Embryonic facial prominence (tissue), 1 donor: ENCODE measurements around the gene SAMD13.

Experiments
- DNase-seq: peaks from one replicate; pipeline ENCODE4 v3.0.0-alpha.2; 2016; ENCODE audit errors: extremely low spot score

The SAMD13 gene, protein sequence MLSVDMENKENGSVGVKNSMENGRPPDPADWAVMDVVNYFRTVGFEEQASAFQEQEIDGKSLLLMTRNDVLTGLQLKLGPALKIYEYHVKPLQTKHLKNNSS

DNA sequence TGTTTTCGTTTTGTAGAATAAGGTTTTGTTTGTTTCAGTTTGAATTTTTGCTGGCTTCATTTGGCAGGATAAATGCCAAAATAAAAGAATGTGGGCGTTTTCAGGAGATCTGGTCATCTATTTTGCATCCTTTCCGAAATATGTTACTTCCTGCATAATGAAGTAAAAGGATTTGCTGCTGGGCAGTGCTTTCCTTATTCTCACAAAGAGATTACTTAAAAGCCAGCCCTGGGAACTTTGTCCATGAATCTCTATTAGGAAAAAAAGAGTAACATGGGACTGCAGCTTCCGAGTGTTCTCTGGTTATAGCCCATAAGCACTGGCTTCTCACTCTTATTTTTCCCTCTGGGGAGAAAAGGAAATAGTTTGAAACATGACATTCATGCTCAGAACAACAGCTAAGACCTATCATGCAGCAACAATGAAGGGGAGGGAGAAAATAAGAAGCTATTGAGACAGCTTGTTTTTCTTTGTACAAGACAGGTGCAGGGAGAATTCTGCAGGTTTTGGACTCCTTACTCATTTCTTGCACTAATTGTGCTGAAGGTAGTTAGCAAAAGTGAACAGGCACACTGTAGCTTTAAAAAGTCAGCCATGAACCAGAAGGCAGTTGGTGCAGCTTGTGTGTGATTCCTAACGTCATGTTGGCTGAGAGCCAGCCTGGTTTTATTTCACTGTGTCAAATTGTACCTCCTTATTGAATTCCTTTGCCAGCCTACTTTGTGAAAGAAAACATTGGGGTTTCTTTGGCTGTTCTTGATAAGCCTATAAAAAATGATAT is at the start of gene SAMD13:
SAMD13 (plus strand) TSS at position 705 of the 781 bp plus-strand sequence. CDS start 1,527 bp downstream, outside the sequence.
- DNase-seq: peak; percentile 78

DNA sequence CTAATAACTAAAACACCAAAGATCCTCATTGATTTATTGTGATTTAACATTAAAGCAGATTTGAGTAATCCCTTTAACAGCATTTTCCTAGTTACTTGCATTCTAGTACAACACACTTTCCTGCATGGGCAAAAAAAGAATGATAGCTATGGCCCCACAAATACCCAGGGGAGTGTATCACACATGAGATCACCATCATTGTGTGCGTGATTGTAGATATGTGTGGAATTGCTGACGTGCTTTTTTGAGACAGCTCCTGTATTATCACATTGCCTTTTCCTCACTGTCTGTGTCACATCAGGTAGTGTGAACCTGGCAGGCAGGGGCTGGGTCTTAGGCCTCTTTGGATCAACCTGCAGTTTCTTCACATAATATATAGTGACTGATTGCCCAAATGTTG is 48.5 kb upstream of the SAMD13 start:
- DNase-seq: no peak

DNA sequence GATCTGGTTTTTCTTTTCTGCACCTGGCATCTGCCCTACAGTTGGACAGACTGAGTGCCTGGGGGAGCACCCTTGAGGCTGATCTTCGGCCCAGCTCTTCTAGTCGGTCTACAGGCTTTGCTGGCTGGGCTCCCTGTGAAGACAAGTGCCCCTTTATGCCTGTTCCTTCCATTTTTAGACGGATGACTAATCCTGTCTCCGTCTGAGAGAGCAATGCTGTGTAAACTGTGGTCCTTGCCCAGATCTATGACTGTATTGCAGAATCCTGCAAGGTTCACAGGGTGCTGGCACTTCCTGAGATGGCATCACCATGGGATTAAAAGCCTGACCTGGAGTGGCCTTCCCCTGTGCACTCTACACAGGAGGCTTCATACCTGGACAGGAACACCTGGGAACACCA is 47.6 kb upstream of the SAMD13 start:
- DNase-seq: no peak

DNA sequence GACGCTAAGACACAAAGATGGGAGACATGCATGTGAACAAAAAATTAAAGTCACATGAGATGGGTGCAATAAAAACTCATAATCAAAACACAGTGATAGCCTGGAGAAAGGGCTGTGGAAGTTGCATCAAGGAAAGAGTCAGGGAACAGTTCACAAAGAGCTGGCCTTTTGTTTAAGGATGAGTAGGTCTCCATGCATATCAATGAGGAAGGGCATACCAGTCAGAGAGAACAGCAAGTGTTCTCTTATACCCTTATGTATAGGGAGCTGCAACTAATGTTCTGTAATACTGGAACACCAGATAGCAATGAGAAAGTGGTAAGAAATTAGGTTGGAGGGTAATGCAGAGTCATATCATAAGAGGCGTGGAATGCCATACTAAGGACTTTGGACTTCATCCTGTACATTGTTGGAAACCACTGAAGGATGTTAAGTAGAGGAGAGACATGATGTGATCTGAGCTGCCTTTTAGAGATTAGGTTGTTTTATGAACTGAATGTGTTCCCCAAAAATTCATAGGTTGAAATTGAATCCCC is 46.7 kb upstream of the SAMD13 start:
- no peak for DNase-seq

DNA sequence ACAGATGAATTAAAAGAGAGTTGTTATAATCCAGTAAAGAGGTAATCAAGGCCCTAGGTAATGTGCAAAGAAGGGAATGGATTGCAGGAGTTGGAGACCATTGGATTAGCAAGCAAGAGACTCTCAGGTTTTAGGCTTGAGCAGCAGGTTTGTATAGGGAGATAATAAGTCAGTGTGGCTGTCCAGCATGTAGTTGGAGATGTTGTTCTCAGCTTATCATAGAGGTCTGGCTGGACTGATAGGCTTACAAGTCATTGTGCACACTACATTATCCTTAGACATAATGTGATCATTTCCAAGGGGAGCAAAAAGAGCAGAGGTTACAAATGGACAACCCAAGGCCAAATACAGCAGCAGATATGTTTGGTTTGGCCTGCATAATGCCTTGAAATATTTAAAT is 45.9 kb upstream of the SAMD13 start:
- no peak for DNase-seq

DNA sequence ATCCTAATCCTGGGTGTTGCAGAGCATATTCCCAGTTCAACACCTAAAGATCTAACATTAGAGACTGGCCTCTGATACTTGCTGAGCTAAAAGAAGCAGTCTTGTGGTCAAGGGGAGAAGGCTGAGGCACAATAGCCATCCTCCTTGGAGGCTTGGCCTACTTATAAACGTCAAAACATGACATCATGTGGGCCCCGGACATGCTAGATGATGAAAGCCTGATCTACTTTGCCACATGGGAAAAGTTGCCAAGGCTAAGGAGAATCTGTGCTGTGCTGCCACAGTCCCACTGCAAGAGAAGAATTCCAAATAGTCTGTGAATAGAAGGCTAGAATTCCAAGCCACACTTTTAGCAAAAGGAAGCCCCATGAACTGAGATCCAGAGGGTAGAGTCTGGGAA is 43.9 kb upstream of the SAMD13 start:
- no peak for DNase-seq

DNA sequence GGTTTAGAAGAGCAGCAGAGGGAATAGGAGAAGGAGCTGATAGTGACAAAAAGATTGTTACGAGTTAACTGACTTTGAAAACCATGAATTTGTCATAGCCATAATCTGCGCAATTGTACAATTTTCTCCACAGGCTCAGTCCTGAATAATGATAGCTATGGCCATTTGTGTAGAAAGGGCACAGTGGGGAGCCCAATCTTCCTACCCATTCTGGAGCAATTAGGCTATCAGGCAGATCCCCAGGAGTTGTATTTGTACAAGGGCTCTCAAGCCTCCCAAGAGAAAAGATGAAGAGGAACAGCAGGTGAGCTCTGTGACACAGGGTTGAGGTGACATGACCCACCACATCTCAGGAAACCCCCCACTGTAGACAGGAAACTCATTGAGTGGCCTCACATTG is 42.1 kb upstream of the SAMD13 start:
- no peak for DNase-seq

DNA sequence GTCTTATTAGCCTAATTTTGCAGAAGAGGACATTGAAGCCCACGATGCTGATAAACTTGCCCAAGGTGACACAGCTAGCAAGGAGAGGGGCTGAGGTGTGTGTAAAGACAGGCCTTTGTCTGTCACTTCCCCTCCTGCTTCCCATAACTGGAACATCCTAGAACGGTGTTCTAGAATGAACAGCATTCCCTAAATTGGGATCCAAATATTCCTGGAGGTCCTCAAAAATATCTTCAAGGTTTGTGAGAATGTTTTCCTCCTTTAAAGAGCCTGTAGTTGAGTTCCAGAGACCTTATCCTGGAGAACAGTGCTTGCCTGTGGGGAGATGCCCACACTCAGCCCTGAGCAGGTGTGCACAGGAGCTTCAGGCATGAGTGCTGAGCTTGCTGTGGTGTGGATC is 41.5 kb upstream of the SAMD13 start:
- DNase-seq: no peak

DNA sequence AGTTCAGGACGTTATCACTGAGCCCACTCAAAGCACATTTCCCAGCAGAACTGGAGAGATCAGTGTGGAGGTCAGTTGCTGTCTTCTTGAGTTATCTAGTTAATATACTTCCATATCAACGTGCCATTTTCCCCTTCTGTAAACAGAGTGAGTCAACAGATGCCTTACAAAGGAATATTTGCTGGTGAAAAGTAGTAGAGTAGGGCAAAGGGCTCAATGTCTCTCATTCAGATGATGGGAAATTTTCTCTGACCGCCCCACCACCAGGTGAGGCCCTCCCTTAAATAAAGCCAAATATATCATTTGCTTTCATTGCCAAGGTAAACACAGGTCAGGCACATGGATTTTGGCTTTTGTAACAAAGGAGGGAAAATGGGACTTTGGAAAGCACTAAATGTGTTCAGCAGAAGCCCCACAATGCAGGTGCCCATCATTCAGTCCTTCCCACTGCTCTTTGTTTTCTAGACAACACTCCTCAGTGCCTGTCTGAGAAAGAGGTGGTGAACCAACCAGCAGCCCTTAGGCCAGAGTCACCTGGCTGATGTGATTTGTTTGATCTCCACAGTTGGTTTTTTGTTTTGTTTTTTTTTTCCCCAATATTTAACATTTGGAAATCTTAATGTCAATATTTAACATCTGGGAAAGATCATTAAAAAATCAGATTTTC is 40.5 kb upstream of the SAMD13 start:
- no peak for DNase-seq

DNA sequence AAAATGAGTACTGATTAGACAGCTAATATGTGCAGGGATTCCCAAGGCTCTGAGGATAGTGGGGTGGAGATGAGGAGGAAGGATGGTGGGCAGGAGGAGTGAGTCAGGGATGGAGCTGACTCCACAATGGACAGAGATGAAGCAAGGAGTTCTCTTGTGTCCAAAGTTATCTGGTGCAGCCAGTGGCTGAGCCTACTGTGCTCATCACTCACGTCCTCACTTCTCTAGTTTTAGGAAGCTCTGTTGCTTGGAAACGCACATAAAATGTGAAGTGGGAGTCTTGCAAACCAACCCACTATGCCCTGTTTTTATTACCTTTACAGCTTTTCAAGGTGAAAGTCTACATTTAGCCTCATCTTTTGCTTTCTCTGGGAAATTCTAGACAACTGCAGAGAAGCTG is 36.5 kb upstream of the SAMD13 start:
- no peak for DNase-seq

DNA sequence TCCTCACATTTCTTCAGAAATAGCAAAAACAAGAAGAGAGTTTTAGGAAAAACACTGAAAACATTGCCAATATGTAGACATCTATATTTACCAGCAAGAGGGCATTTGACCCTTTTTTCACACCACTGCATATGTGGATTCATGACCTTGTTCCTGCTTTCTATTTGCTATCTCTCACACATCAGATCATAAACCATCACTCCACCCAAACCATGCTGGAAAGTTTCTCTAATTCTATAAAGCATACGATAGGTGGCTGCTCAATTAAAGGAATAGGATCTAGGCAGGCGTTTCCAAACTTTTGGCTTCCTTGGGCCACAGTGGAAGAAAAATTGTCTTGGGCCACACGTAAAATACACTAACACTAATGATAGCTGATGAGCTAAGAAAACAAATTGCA is 35.6 kb upstream of the SAMD13 start:
- no peak for DNase-seq

DNA sequence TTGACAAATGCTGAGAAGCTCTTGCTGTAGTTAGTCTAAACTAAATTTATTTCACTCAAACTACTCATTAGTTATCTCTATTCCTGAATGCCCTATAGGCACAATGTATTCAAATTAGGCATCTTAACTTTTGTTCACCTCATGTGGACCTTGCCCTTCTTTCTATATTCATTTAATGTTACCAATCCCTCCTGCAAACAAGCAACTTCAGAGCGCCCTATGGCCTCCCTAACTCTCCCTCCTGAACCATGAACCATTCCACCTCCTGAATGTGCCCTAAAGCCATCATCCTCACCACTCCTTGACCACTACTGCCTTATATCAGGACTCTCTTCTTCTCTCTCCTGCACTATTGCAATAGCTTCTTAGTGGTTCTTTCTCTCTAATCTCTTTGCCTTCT is 34.8 kb upstream of the SAMD13 start:
- no peak for DNase-seq

DNA sequence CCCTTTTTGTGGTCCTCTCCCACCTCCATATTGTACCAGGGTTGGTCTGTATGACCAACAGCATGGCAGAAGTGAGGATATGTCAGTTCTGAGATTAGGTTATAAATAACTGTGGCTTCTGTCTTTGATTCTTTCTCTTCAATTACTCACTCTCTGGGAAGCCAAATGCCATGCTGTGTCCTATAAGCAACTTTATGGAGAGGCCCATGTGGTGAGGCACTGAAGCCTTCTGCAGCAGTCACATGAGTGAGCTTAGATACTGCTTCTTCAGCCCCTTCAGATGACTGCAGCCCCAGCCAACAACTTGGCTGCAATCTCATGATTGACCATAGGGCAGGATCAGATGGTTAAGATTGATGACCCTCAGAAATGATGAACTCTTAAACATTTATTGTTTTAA is 34.0 kb upstream of the SAMD13 start:
- DNase-seq: no peak

DNA sequence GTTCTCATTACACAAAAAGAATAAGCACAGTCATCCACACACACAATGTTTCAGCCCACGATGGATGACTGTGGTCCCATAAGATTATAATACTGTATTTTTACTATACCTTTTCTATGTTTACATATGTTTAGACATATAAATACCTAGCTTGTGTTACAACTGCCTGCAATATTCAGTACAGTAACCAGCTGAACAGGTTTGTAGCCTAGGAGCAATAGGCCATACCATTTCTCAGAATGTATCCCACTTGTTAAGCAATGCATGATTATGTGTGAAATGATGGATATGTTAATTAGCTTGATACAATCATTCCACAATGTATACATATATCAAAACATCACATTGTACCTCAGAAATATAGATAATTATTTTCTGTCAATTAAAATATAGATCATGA is 33.2 kb upstream of the SAMD13 start:
- no peak for DNase-seq

DNA sequence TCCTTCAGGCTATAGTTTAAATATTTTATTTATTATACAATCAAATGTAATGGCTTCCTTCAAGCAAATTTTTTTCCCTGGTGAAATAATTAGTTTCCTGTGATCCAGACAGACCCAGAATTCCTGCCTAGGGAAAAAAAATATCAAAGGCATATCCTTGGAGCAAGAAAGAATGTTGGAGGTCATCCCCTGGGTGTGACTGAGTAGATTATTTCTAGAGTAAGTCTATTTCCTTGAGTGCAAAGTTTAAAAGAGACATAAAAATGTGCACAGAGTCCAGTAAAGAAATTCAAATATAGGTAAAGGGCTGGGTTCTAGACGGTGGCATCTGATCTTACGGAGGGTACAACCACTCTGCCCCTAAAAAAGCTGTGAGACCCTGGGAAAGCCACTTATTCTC is 32.2 kb upstream of the SAMD13 start:
- no peak for DNase-seq

DNA sequence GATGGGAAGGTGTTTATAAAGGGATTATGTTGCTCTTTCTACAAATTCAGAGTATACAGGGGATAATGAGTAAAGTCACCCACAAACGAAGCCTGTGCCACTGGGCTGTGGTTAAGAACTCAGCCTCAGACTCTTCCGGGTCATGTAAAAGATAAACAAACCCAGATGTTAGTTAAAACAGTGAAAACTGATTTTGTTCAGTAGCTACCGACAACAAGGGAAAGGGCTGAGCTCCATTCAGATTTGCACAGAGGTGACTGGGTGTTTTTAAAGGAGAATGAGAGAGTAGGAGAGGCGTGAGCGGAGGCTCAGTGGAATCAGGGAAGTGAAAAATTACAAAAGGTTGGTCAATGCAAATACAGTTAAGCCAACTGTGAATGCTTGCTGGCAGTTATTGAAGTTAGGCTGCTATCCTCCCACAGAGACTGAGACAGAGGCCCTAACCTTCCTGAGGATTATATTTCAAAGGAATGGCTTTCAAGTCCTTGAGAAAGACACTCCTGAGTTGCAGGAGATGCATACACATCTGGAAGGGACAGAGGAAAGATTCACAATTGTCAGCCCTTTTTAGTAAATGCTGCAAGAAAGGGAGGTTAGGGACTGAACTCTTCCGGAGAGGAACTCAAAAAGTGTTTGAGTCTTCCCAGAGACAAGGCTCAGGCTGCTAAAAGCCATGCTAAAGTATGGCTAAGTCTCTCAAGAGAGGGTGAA is 29.9 kb upstream of the SAMD13 start:
- DNase-seq: no peak

DNA sequence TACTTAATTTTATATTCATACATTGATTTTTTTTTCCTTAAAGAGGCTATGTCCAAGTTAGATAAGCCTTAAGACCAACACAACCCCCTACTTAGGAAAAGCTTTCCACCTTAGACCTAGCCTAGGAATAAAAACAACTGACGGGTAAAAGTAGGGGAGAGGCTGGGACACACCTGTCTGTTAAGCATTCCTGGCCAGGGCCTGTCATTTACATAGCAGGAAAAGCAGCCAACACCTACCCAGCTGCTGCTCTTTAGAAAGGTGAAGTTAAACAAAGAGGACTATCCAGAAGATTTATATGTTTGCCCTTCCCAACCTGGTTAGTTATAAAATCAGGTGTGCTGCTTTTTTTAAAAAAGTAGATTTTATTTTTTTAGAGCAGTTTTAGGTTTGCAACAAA is 29.1 kb upstream of the SAMD13 start:
- DNase-seq: no peak

DNA sequence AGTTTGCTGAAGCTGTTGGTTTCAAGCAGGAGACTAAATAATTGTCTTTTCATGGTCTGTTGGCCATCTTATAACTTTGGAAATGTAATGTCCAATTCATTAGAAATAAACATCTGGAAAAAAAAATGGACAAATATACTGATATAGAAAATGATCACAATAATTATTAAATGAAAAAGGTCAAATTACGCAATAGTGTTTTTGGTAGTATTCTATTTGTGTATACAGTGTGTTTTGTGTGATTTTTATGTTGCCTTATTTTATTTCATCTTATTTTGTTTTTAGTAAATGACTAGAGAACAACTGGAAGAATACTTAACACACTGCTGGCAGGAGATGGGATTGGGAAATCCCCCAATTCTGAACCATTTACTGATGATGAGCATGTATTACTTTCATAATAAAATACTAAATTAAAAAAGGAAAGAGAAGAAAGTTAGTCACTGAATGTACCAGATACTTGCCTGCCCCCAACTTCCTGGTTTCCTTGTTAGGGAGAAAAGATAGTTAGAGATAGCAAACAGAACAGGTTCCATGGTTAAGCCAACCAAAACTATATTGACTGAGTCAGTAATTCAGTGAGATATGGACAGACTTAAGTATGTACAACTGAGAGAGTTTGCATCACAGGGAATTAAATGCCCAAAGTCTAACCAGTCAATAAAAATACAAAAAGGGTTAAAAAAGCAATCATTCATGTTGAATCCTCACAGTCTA is 24.0 kb upstream of the SAMD13 start:
- DNase-seq: no peak

DNA sequence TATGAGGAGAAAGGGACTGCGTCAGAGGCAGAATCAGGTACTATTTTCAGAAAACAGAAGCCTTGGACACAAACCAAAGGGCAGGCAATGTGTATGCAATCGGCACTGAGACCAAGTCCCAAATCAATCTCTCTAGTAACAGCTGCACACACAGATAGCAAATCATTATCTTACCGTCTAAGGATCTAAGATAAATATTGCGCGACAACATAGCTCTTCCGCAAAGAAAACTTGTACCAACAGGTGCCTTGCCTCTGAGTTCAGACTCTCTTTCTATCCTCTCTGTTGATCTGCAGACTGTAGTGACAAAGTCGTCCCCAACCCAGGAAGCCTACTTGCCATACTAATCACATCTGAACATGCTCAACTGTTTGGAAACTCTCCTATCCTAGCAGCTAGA is 22.6 kb upstream of the SAMD13 start:
- no peak for DNase-seq

DNA sequence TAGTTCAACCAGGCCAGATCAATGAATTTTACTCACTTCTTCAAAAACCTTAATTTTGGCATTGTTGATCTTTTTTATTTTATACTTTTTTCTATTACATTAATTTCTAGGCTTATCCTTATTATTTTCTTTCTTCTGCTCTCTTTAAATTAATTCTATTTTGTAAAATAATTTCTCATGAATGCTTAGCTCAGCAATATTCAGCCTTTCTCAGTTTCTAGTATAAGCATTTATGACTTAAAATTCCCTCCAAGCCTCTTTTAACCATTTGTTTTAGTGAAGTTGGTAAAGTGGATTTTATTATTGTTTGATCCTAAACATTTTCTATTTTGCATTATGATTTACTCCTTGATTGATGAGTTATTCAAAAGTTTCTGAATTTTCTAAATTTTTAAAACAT is 20.6 kb upstream of the SAMD13 start:
- DNase-seq: no peak

DNA sequence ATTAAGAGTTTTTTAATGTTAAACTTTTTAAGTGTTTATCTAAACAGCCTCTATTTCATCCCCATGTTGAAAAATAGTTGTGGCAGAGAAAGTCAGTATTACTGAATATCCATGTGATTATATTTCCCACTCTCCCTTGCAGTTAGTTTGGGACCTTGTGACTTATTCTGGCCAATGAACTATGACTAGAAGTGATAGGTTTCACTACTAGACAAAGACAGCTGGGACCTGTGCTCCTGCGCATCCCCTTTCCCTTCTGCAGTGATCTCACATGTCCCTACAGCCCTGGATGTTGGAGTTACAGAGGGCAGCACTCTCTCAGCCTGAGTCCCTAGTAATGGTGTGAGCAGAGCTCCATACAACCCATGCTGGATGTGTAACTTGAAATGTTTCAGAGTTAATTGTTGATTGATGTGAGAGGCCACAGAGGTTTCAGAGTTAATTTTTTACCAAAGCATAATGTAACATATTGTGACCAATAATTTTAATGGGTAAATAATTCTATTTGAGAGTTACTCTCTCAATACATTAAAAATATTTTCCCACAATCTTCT is 18.7 kb upstream of the SAMD13 start:
- DNase-seq: no peak

DNA sequence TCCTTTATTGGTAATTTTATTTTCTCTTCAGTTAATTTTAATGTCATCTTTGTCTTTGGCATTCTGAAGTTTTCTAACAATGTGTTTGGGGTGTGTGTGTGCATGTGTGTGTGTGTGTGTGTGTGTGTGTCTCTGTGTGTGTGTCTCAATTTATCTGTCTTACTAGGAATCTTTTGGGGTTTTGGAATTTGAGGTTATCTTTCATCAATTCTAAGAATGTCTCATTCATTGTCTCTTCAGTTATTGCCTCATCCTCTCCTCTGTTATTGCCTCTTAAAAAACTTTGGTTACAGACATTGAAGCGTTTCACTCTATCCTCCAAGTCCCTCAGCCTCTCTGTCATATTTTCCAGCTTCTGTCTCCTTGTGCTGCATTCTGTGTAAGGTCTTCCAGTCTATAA is 18.1 kb upstream of the SAMD13 start:
- DNase-seq: no peak
